Measurements from ENCODE around the gene ST6GALNAC6.

DNA sequence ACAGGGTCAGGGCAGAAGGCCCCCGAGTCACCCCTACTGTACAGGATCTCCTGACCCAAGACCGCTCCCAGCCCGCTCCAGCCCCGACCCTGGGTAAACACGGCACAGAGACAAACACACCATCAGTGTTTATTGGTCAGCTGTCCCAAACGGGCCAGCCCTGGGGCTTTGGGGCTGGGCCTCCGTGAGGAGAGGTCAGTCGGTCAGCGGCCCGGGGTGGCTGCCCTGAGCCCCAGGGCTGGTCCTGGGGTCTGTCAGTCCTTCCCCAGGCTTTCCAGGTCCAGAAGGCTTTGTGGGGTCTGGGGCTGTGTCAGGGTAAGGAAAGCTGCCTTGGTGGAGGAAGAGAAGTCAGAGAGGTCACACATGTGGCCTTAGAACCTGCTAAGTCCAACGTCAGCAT is 35.6 kb upstream of the ST6GALNAC6 start:
- TF ChIP-seq CTCF (IDR thresholded peaks at IDR 0.05; ENCODE audit: poor library complexity): no peak
- TF ChIP-seq EZH2 (IDR thresholded peaks at IDR 0.05; ENCODE audit: borderline replicate concordance): no peak
- TF ChIP-seq EZH2phosphoT487 (IDR thresholded peaks at IDR 0.05; ENCODE audit: low read depth, severe bottlenecking, unreplicated experiment): no peak
